Subcutaneous adipose tissue (tissue), 4 donors: Measurements from ENCODE around the gene TMEM132E. TPM values are rescaled to one million over a fixed set of nuclear protein-coding genes. Genes with fewer than 3 reads are reported as not detected.

Experiments used
- CTCF ChIP-seq: fragments of 450-650 bp; IDR thresholded peaks from one replicate; pipeline ENCODE4 v1.5.1; 2016; ENCODE audit warnings: low read depth, mild to moderate bottlenecking, control low read depth, antibody characterized with exemption, moderate library complexity
- total RNA-seq, 4 donors: library from RNA; depleted of rRNA; stranded (reverse); fragments of >200 nt; gene quantifications; one replicate each; pipeline ENCODE4 v1.1.0, GENCODE V29; 2016

Gene TMEM132E
- 1 to 10 TPM in 1 of 4 donors, under 1 TPM in 3; 0.17 to 1.5 (median 0.27) TPM for total RNA-seq

GRCh38 chr17:34579017-34579946 is at the start of gene TMEM132E:
TSS of gene TMEM132E (plus strand) at chr17:34579582. CDS start at chr17:34581077, 1,495 bp downstream.
- TF ChIP-seq CTCF, result no peak

GRCh38 chr17:34530918-34531317 is 48.5 kb upstream of the TMEM132E start:
- no peak for TF ChIP-seq CTCF

- TF ChIP-seq CTCF, result no peak
Measured at GRCh38 chr17:34532281-34533065, 46.9 kb upstream of the TMEM132E start.

- TF ChIP-seq CTCF, result no peak
Measured at GRCh38 chr17:34533806-34534527, 45.4 kb upstream of the TMEM132E start.

GRCh38 chr17:34537445-34537844 is 41.9 kb upstream of the TMEM132E start:
- TF ChIP-seq CTCF, result no peak

- TF ChIP-seq CTCF, result no peak
Measured at GRCh38 chr17:34539881-34540280, 39.5 kb upstream of the TMEM132E start.
